ENCODE data around the gene RPTOR.

GRCh38 chr17:80528536-80528935 is 16.1 kb upstream of the RPTOR start:
- TF ChIP-seq, protein P1, sequence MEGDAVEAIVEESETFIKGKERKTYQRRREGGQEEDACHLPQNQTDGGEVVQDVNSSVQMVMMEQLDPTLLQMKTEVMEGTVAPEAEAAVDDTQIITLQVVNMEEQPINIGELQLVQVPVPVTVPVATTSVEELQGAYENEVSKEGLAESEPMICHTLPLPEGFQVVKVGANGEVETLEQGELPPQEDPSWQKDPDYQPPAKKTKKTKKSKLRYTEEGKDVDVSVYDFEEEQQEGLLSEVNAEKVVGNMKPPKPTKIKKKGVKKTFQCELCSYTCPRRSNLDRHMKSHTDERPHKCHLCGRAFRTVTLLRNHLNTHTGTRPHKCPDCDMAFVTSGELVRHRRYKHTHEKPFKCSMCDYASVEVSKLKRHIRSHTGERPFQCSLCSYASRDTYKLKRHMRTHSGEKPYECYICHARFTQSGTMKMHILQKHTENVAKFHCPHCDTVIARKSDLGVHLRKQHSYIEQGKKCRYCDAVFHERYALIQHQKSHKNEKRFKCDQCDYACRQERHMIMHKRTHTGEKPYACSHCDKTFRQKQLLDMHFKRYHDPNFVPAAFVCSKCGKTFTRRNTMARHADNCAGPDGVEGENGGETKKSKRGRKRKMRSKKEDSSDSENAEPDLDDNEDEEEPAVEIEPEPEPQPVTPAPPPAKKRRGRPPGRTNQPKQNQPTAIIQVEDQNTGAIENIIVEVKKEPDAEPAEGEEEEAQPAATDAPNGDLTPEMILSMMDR (tag by site-specific recombination; IDR thresholded peaks at IDR 0.05), result no peak
- TF ChIP-seq HOXA7 (CRISPR knock-in tag; IDR thresholded peaks at IDR 0.05; ENCODE audit: borderline replicate concordance), result no peak
- no peak for TF ChIP-seq KLF10 (tag by site-specific recombination; IDR thresholded peaks at IDR 0.05)
